Pancreas (tissue), 10 donors: ENCODE measurements around the gene SYN1. TPM values are rescaled to one million over a fixed set of nuclear protein-coding genes. Genes with fewer than 3 reads are reported as not detected.

Experiments
- ATAC-seq, 4 donors: fragments of 200-7000 bp; cut with Tn5 transposase; one replicate each; pipeline versions ENCODE4 v1.8.0 to v1.9.1; 2020; ENCODE audit warnings: mild to moderate bottlenecking in 4 of 4, moderate library complexity in 4 of 4
- DNase-seq, 6 donors: peaks; one replicate each; pipeline ENCODE4 v3.0.0-alpha.2; 2020
- FAIRE-seq: peaks from 2 replicates; lab custom pipeline; 2012; peaks lifted over from hg19 to GRCh38; lab: Jason Lieb, UNC
- H3K27ac ChIP-seq, 4 donors: fragments of 200-600 bp; sonication (generic); 1 replicate in 3 of 4; 2 replicates in 1 of 4; pipeline versions ENCODE4 v1.5.0 to v1.8.0; 2020
- H3K27me3 ChIP-seq, 4 donors: fragments of 200-600 bp; one replicate each; pipeline ENCODE4 v1.8.0; 2021
- H3K36me3 ChIP-seq, 3 donors: fragments of 200-600 bp; sonication (generic) in 1 of 3; one replicate each; pipeline versions ENCODE4 v1.5.0 to v1.8.0; 2020 to 2021
- H3K4me1 ChIP-seq, 3 donors: fragments of 200-600 bp; one replicate each; pipeline ENCODE4 v1.8.0; 2021
- H3K4me3 ChIP-seq, 4 donors: fragments of 200-600 bp; sonication (generic) in 2 of 4; one replicate each; pipeline versions ENCODE4 v1.5.0 to v1.8.0; 2020 to 2021
- H3K9me3 ChIP-seq, 4 donors: fragments of 200-600 bp; one replicate each; pipeline ENCODE4 v1.8.0; 2021
- WGBS, 2 donors: extraction: QIAGEN DNeasy Blood & Tissue Kit; methylation state at CpG; one replicate each; pipeline ENCODE4 v1.1.7; 2013; 5-methylcytosine and 5-hydroxymethylcytosine counted together
- intact Hi-C, 3 donors: fragments of 100-400 bp; cut with DNase I; formaldehyde crosslinking; loops; one replicate each; pipeline versions ENCODE4 v1.11.1 to v1.14.2; 2022
- polyA plus RNA-seq, 2 donors: library from polyadenylated mRNA; stranded (reverse); fragments of 200-250 nt; gene quantifications; one replicate each; pipeline ENCODE4 v1.2.3, GENCODE V29; 2013
- total RNA-seq, 6 donors: library from RNA; stranded (reverse); fragmentation: NEBNext Ultra II Directional in 4 of 6; extraction: Animal tissue kit (Norgen Biotek cat#: 25700) in 4 of 6; gene quantifications; one replicate each; pipeline versions ENCODE4 v1.2.1 to v1.2.4, GENCODE V29; 2021 to 2023
- TF ChIP-seq, protein P1 (sequence below), 4 donors: fragments of 200-600 bp; sonication (generic) in 3 of 4; IDR thresholded peaks; one replicate each; pipeline versions ENCODE4 v1.5.0 to v1.8.0; 2021; ENCODE audit warnings: antibody characterized with exemption in 4 of 4
- donor health status: healthy with polysubstance abuse.
- donor health status: DM: no; HTN: no; CAD: no; lungs with moderate emphysema.
- donor health status: DM: no; HTN: no; CAD: no.
- donor health status: control.
- donor health status: control.
- donor health status: Bipolar disorder and iron deficiency.
- donor health status: DM: yes; HTN: yes; CAD: no.
- donor health status: DM: no; HTN: no; CAD: no.
- donor health status: DM: no; HTN: no; CAD: no.
- donor health status: DM: yes; HTN: yes; CAD: no.

SYN1 gene
- total and polyA plus RNA-seq, 8 donors, result 0.47 to 10.3 (median 1.5) TPM

- H3K4me3 ChIP-seq, result no peak overlapping the region
Measured at GRCh38 chrX:47620303-47620685, 637 bp upstream of the SYN1 start.

DNA sequence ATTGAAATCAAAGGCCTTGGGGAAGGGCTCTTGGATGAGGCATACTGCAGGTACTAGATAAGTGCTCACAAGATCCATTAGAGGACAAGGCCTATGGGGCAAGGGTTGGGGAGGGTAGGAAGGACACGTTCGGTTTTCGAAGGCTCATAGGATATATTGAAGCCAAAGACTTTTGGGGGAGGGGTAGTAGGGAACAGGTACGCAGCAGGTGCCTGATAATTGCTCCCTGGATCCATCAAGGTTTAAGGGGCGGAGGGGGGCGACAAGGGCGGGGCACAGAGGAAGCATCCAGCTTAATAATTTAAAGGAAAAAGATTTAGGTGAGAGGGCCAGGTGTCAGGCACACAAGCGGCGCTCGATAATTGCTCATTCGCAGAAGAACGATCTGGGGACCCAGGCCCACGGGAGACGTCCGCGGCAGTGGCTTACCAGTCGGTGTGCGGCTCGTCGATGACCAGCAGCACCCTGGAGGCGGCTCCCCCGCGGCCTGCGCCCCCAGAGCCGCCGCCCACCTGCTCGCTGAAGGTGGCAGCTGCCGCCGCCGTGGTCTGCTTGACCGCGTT, 653 bp downstream of the SYN1 start:
- DNase-seq (no peak), ATAC-seq (no peak), FAIRE-seq (no peak)
- peak overlapping the region in 2 of 4 donors; percentile 29 to 43 for H3K4me3 ChIP-seq
- no peaks in the 10 kb centered on the region for H3K27me3 ChIP-seq
- H3K4me1 ChIP-seq, result no peaks in the 10 kb centered on the region
- no peak overlapping the region for H3K27ac ChIP-seq
- no peaks in the 10 kb centered on the region for H3K36me3 ChIP-seq
- WGBS, 2 donors, result 32 to 49% methylated on average over 32 of the region's 32 CpGs
- TF ChIP-seq, protein P1, sequence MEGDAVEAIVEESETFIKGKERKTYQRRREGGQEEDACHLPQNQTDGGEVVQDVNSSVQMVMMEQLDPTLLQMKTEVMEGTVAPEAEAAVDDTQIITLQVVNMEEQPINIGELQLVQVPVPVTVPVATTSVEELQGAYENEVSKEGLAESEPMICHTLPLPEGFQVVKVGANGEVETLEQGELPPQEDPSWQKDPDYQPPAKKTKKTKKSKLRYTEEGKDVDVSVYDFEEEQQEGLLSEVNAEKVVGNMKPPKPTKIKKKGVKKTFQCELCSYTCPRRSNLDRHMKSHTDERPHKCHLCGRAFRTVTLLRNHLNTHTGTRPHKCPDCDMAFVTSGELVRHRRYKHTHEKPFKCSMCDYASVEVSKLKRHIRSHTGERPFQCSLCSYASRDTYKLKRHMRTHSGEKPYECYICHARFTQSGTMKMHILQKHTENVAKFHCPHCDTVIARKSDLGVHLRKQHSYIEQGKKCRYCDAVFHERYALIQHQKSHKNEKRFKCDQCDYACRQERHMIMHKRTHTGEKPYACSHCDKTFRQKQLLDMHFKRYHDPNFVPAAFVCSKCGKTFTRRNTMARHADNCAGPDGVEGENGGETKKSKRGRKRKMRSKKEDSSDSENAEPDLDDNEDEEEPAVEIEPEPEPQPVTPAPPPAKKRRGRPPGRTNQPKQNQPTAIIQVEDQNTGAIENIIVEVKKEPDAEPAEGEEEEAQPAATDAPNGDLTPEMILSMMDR (IDR thresholded peaks at IDR 0.05), result no peak
- intact Hi-C loops, result no loop called here
- H3K9me3 ChIP-seq, result no peaks in the 10 kb centered on the region

More at GRCh38 chrX:47620303-47620685, 637 bp upstream of the SYN1 start:
- intact Hi-C loops, result no loop called here
- Histone ChIP-seq H3K9me3 (no peaks in the 10 kb centered on the region), H3K27ac (no peak overlapping the region), H3K4me1 (no peaks in the 10 kb centered on the region), H3K27me3 (no peaks in the 10 kb centered on the region), H3K36me3 (no peaks in the 10 kb centered on the region)
- TF ChIP-seq, protein P1 (IDR thresholded peaks at IDR 0.05), result no peak
- DNase-seq (no peak), ATAC-seq (no peak), FAIRE-seq (no peak)
- 49 to 63% methylated on average over 9 of the region's 9 CpGs for WGBS, 2 donors

GRCh38 chrX:47614618-47615017, 5.0 kb downstream of the SYN1 start:
- Histone ChIP-seq H3K4me3 (no peak overlapping the region), H3K36me3 (no peaks in the 10 kb centered on the region), H3K4me1 (no peaks in the 10 kb centered on the region), H3K27me3 (no peaks in the 10 kb centered on the region), H3K9me3 (no peaks in the 10 kb centered on the region), H3K27ac (no peak overlapping the region)
- ATAC-seq (no peak), FAIRE-seq (no peak), DNase-seq (no peak)
- TF ChIP-seq, protein P1 (IDR thresholded peaks at IDR 0.05), result no peak
- WGBS, 2 donors, result 78 to 87% methylated on average over 5 of the region's 5 CpGs
- intact Hi-C loops, result no loop called here

DNA sequence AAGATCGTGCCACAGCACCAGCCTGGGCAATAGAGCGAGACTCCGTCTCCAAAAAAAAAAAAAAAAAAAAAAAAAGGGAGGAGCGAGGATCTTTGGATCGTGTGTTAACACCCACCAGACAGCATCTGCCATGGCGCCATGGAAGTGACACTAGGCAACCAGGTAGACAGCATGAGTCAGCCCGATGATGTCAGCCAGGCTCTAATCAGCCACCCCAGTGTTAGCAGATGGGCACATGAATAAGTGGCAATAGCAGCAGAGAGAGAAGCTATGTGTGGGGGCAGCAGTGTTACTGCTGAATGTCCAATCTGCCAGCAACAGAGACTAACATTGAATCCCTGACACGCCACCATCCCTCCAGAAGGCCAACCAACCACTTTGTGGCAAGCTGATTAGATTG, 6.6 kb downstream of the SYN1 start:
- Histone ChIP-seq H3K27ac (no peak overlapping the region), H3K27me3 (no peaks in the 10 kb centered on the region), H3K4me3 (no peak overlapping the region), H3K9me3 (no peaks in the 10 kb centered on the region), H3K4me1 (no peaks in the 10 kb centered on the region), H3K36me3 (no peaks in the 10 kb centered on the region)
- TF ChIP-seq, protein P1 (IDR thresholded peaks at IDR 0.05), result no peak
- ATAC-seq (peak in 1 of 4 donors; percentile 47), DNase-seq (no peak), FAIRE-seq (no peak)
- WGBS, 2 donors, result 81 to 82% methylated on average over 8 of the region's 8 CpGs
- intact Hi-C loops, result no loop called here

DNA sequence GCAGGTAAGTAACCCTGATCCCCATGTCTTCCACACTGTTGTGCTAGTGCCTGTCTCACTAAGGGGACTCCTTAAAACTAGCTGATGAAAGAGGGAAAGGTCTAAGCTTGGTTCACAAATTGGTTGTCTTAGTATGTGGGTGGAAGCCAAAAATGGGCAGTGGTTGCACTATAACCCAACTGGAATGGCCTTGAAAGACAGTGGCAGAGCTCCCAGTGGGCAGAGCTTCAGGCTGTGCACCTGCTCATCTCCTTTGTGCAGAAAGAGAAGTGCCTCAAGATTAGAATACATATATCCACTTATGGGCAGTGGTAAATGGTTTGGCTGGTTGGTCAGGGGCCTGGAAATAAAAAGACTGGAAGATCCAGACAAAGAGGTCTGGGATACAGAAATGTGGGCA, 7.2 kb downstream of the SYN1 start:
- H3K27me3 ChIP-seq, result no peaks in the 10 kb centered on the region
- DNase-seq (no peak), ATAC-seq (no peak), FAIRE-seq (no peak)
- H3K9me3 ChIP-seq, result no peaks in the 10 kb centered on the region
- intact Hi-C loops, result no loop called here
- no peak overlapping the region for H3K4me3 ChIP-seq
- no peak overlapping the region for H3K27ac ChIP-seq
- H3K36me3 ChIP-seq, result no peaks in the 10 kb centered on the region
- no peaks in the 10 kb centered on the region for H3K4me1 ChIP-seq
- TF ChIP-seq, protein P1 (IDR thresholded peaks at IDR 0.05), result no peak
